ENCODE data around the gene POLR2F. TPM values are rescaled to one million over a fixed set of nuclear protein-coding genes. Genes with fewer than 3 reads are reported as not detected.

POLR2F gene
- total RNA-seq, 1 donor from 2014 or later: 75.5 TPM

- peaks cover 9% of the 10 kb centered on the region for H3K36me3 Mint-ChIP-seq
- no peaks in the 10 kb centered on the region for H3K9me3 Mint-ChIP-seq
- Histone ChIP-seq H3K79me2 (ENCODE audit: low read depth) (no peaks in the 10 kb centered on the region), H3K36me3 (no peaks in the 10 kb centered on the region), H3F3A (ENCODE audit: low read depth) (no peaks in the 10 kb centered on the region), H3K4me2 (no peak overlapping the region), H3K27ac (no peak overlapping the region), H4K20me1 (ENCODE audit: low read depth) (peaks cover 8% of the 10 kb centered on the region), H3K27me3 (no peaks in the 10 kb centered on the region), H3K9ac (no peak overlapping the region), H2AFZ (replicated peaks) (no peak overlapping the region), H3K4me1 (no peaks in the 10 kb centered on the region), H3K4me3 (no peak overlapping the region), H3K9me3 (ENCODE audit: low read depth) (no peaks in the 10 kb centered on the region)
- H3K27ac Mint-ChIP-seq: no peak overlapping the region
- no peak for DNase-seq (ENCODE audit: low spot score)
- peaks cover 4% of the 10 kb centered on the region for H3K27me3 Mint-ChIP-seq (ENCODE audit: insufficient read depth, low read depth)
- no peak overlapping the region for H3K4me3 Mint-ChIP-seq
- TF ChIP-seq EZH2 (IDR thresholded peaks at IDR 0.05) (no peak), CTCF (IDR thresholded peaks at IDR 0.05) (no peak), EZH2phosphoT487 (IDR thresholded peaks at IDR 0.05) (no peak)
- peaks cover 12% of the 10 kb centered on the region for H3K4me1 Mint-ChIP-seq
These were observed 21.6 kb upstream of the POLR2F start for GRCh38 chr22:37931893-37932389.

- H3K27me3 Mint-ChIP-seq (ENCODE audit: insufficient read depth, low read depth): peaks cover 4% of the 10 kb centered on the region
- peaks cover 8% of the 10 kb centered on the region for H4K20me1 ChIP-seq (ENCODE audit: low read depth)
- no peaks in the 10 kb centered on the region for H3K79me2 ChIP-seq (ENCODE audit: low read depth)
These were observed 21.1 kb upstream of the POLR2F start for GRCh38 chr22:37932401-37932800.

GRCh38 chr22:37932821-37933578 lies 20.5 kb upstream of the POLR2F start:
- no peaks in the 10 kb centered on the region for H3K9me3 ChIP-seq (ENCODE audit: low read depth)
- H3K27ac ChIP-seq: no peak overlapping the region
- no peak for DNase-seq (ENCODE audit: low spot score)
- H3K36me3 Mint-ChIP-seq: peaks cover 12% of the 10 kb centered on the region
- TF ChIP-seq EZH2phosphoT487 (IDR thresholded peaks at IDR 0.05) (no peak), EZH2 (IDR thresholded peaks at IDR 0.05) (no peak), CTCF (IDR thresholded peaks at IDR 0.05) (no peak)
- no peak overlapping the region for H3K4me3 ChIP-seq
- H3K4me2 ChIP-seq: no peak overlapping the region
- no peak overlapping the region for H3K9ac ChIP-seq
- H3F3A ChIP-seq (ENCODE audit: low read depth): no peaks in the 10 kb centered on the region
- H4K20me1 ChIP-seq (ENCODE audit: low read depth): peaks cover 8% of the 10 kb centered on the region
- no peaks in the 10 kb centered on the region for H3K27me3 ChIP-seq
- H3K36me3 ChIP-seq: no peaks in the 10 kb centered on the region
- no peaks in the 10 kb centered on the region for H3K9me3 Mint-ChIP-seq
- peaks cover 12% of the 10 kb centered on the region for H3K4me1 Mint-ChIP-seq
- H3K4me1 ChIP-seq: no peaks in the 10 kb centered on the region
- H3K4me3 Mint-ChIP-seq: no peak overlapping the region
- H2AFZ ChIP-seq (replicated peaks): no peak overlapping the region
- H3K27me3 Mint-ChIP-seq (ENCODE audit: insufficient read depth, low read depth): peaks cover 4% of the 10 kb centered on the region
- H3K79me2 ChIP-seq (ENCODE audit: low read depth): no peaks in the 10 kb centered on the region
- no peak overlapping the region for H3K27ac Mint-ChIP-seq

More at GRCh38 chr22:37932401-37932800, 21.1 kb upstream of the POLR2F start:
- Mint-ChIP-seq H3K36me3 (peaks cover 9% of the 10 kb centered on the region), H3K9me3 (no peaks in the 10 kb centered on the region), H3K4me1 (peaks cover 12% of the 10 kb centered on the region), H3K27ac (no peak overlapping the region), H3K4me3 (no peak overlapping the region)
- DNase-seq (ENCODE audit: low spot score): no peak
- Histone ChIP-seq H3K36me3 (no peaks in the 10 kb centered on the region), H3K27ac (no peak overlapping the region), H3K4me3 (no peak overlapping the region), H3K9me3 (ENCODE audit: low read depth) (no peaks in the 10 kb centered on the region), H2AFZ (replicated peaks) (no peak overlapping the region), H3K9ac (no peak overlapping the region), H3K27me3 (no peaks in the 10 kb centered on the region), H3K4me2 (no peak overlapping the region), H3K4me1 (no peaks in the 10 kb centered on the region), H3F3A (ENCODE audit: low read depth) (no peaks in the 10 kb centered on the region)
- TF ChIP-seq EZH2 (IDR thresholded peaks at IDR 0.05): no peak
- no peak for TF ChIP-seq EZH2phosphoT487 (IDR thresholded peaks at IDR 0.05)
- no peak for TF ChIP-seq CTCF (IDR thresholded peaks at IDR 0.05)

Data from neural progenitor cell (in vitro differentiated cells).